ENCODE results near the gene CCT4. TPM values are rescaled to one million over a fixed set of nuclear protein-coding genes. Genes with fewer than 3 reads are reported as not detected.

Gene CCT4
- polyA plus RNA-seq, 3 donors = 182 to 190 (median 186) TPM

Other genes with a start within 250 kb of the CCT4 start
- 10 to 100 TPM; 15.9 to 16.7 (median 16.3) TPM for gene FAM161A, start 34.6 kb downstream of the CCT4 start, polyA plus RNA-seq (ENCODE audit: insufficient read length in 3 of 3)
- 10 to 100 TPM; 56.0 to 75.3 (median 73.6) TPM for gene COMMD1, start 17.0 kb upstream of the CCT4 start, polyA plus RNA-seq (ENCODE audit: insufficient read length in 3 of 3)

Measured in right renal cortex interstitium (tissue), 3 donors.